Adipose tissue (tissue), 3 donors: ENCODE measurements around the gene MFSD11. TPM values are rescaled to one million over a fixed set of nuclear protein-coding genes. Genes with fewer than 3 reads are reported as not detected.
"Not testable (repeated sequence)": the region's sequence is repeated elsewhere in the genome, so short reads cannot be mapped to it uniquely, and the experiment has no call there.

Source experiments
- H3K27ac ChIP-seq: one replicate; pipeline ENCODE4 v1.5.1; 2013; ENCODE audit warnings: low read depth, low read length
- WGBS, 3 donors: extraction: QIAGEN DNeasy Blood & Tissue Kit; methylation state at CpG; one replicate each; pipeline ENCODE4 v1.1.7; 2013; 5-methylcytosine and 5-hydroxymethylcytosine counted together
- polyA plus RNA-seq, 3 donors: library from polyadenylated mRNA; stranded (reverse); fragments of 200-250 nt; gene quantifications; one replicate each; pipeline ENCODE4 v1.2.3, GENCODE V29; 2013
- donor health status: healthy with polysubstance abuse.
- donor health status: Bipolar disorder and iron deficiency.
- donor health status: healthy.

The MFSD11 gene
- 10 to 100 TPM in 2 of 3 donors, 1 to 10 TPM in 1; 8.5 to 15.4 (median 15.0) TPM for polyA plus RNA-seq

GRCh38 chr17:76737676-76738467, at the start of gene MFSD11:
MFSD11 (plus strand) TSS chr17:76738119; CDS start chr17:76738353, 234 bp downstream.
- WGBS, 3 donors: 0% methylated on average over 55 to 57 of the region's 57 CpGs
- H3K27ac ChIP-seq: peak within 1 kb of the TSS; percentile 96

GRCh38 chr17:76688165-76688622, 49.7 kb upstream of the MFSD11 start:
- WGBS, 3 donors: 56 to 69% (median 61%) methylated on average over 10 to 11 of the region's 11 CpGs
- peak overlapping the region; percentile 44 for H3K27ac ChIP-seq

DNA sequence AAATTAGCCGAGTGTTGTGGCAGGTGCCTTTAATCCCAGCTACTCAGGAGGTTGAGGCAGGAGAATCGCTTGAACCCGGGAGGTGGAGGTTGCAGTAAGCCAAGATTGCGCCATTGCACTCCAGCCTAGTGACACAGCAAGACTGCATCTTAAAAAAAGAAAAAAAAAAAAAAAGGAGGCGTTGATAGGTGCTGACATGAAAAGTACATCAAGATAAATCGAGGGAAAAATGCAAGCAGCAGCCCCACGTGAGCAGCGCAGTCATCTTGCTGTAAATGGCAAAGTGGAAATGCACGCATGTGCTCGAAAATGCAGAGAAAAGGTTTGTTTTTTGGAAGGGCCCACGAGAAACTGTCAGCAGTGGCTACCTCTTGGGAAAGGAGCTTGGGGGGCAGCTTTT, 48.1 kb upstream of the MFSD11 start:
- WGBS, 3 donors: 84 to 96% (median 85%) methylated on average over 11 of the region's 11 CpGs
- H3K27ac ChIP-seq: no peak overlapping the region

GRCh38 chr17:76690596-76691280, 47.2 kb upstream of the MFSD11 start:
- 89 to 91% (median 91%) methylated on average over 13 of the region's 13 CpGs for WGBS, 3 donors
- H3K27ac ChIP-seq: peak overlapping the region; percentile 16

GRCh38 chr17:76691379-76692191, 46.3 kb upstream of the MFSD11 start:
- WGBS, 3 donors: 90 to 93% (median 92%) methylated on average over 14 of the region's 14 CpGs
- H3K27ac ChIP-seq: no peak overlapping the region

GRCh38 chr17:76695059-76695831, 42.7 kb upstream of the MFSD11 start:
- 70 to 81% (median 71%) methylated on average over 16 of the region's 16 CpGs for WGBS, 3 donors
- no peak overlapping the region for H3K27ac ChIP-seq

DNA sequence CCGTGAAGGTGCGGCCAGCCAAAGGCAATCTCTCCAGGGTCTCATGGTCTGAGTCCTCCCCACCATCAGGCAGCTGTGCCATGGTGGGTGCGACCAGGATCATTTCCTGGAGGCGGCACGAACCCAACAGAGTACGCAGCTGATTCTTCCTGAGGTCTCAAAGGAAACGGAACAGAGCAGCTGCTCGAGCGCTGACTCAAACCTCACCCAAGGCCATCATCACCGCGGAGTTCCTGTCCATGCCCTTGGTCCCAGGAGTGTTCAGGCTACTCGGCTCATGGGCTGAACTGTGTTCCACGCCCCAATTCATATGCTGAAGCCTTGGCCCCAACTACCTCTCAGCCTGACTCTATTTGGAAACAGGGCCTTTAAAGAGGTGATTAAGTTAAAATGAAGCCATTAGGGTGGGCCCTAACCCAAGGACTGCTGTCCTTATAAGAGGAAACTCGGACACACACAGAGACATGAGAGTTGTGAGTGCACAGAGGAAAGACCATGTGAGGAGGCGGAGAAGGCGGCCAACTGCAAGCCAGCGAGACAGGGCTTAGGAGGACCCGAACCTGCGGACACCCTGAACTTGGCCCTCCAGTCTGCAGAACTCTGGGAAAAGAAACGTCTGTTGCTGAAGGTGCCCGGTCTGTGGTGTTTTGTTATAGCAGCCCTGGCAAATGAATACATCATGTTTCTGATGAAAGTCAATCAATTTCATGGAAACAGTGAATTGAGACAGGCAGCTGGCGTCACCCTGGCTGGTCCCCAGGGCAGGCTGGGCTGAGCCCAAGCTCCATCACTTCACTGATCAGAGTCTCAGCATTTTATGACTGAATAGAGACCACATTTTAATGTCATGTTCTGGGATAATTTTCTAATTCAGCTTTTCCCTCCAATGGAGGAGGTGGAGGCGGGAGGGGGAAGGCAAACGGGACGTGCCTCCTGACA, 40.9 kb upstream of the MFSD11 start:
- no peak overlapping the region for H3K27ac ChIP-seq
- 63 to 78% (median 71%) methylated on average over 25 of the region's 25 CpGs for WGBS, 3 donors

DNA sequence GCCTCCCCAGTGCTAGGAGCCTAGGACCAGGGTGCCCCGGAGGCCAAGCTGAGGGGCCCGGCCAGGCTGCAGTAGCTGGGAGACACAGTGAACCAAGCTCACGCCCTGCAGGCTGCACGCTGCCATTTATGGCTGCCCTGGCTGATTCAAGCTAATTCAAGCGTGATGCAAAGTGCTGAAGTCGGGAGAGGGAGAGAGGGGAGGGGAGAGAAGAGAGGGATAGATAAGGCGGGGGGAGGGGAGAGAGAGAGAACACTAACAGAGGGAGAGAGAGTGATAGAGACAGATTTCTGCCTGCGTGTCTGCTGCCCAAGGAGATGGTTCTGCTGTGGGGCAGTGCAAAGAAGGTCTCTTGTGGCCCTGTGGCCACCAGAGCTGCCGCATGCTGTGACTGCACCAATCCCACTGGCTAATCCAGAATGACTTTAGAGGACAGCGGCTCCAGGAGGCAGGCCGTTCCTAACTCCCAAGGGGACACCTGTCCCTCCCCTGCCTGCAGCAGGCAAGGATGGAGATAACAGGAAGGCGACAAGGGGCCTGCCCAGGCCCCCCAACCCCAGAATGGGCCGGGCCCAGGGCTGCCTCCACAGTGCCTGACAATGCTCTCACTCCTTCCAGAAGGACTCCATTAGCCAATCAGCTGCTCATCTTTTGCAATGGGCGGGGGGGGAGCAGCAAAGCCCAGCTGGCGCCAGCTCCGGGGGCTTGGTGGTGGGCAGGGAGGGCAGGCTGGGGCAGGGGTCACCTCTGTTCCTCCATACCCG, 40.0 kb upstream of the MFSD11 start:
- 62 to 69% (median 68%) methylated on average over 17 of the region's 17 CpGs for WGBS, 3 donors
- no peak overlapping the region for H3K27ac ChIP-seq

DNA sequence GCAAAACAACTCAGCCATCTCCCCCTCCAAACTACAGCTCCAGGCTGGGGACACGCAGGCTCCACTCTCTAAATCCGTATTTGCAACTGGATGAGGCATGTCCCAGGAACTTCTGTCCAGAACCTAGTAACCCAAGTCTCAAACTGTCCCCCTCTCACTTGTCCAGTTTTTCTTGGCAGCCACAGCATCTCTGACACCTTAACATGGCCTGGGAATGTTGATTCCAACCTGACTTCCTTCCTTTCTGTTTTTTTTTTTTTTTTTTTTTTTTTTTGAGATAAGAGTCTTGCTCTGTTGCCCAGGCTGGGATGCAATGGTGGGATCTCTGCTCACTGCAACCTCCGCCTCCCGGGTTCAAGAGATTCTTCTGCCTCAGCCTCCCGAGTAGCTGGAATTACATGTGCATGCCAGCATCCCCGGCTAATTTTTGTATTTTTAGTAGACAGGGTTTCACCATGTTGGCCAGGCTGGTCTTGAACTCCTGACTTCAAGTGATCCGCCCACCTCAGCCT, 39.4 kb upstream of the MFSD11 start:
- WGBS, 3 donors: 92 to 97% (median 94%) methylated on average over 7 of the region's 7 CpGs
- not testable (repeated sequence) for H3K27ac ChIP-seq

DNA sequence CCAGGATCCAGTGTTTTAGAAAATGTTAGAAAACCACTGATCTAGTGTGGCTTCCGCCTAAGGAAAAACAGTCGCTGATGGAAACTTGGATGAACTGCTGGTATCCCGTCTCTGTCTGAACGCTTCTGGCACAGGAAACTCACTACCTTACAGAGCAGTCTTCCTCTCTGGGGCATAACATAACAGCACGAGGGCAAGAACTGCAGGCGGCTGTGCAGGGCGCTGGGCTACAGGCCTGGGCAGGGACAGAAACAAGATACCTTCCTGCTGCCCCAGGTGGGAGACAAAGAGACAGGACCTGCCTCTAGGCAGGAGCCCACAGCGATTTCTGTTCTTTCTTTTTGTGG, 37.7 kb upstream of the MFSD11 start:
- WGBS, 3 donors: 44 to 53% (median 52%) methylated on average over 8 of the region's 8 CpGs
- H3K27ac ChIP-seq: peak overlapping the region; percentile 13

GRCh38 chr17:76700617-76701470, 37.1 kb upstream of the MFSD11 start:
- 44 to 67% (median 54%) methylated on average over 33 of the region's 33 CpGs for WGBS, 3 donors

DNA sequence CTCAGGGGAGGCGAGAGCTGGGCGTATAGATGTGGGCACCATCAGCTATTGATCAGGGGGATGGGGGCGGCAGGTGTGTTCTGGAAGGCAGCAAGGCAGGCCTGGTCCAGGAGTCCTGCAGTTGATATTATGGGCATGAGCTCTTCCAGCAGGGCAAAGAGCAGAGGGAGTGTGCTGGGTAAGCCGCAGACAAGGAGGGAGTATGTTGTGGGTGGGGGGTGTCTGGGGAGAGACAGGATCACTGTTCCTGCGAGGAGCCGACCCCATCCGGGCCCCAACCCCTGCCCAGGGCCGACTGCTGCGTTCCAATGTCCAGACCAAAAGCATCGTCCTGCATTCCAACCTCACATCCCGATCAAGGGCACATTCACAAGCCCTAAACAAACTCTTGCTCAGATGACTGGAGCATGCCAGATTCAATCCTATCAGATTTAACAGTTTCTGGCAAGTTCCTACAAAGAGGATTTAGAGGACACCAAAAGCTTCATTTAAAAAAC, 36.4 kb upstream of the MFSD11 start:
- H3K27ac ChIP-seq: no peak overlapping the region
- 69 to 77% (median 72%) methylated on average over 10 to 11 of the region's 11 CpGs for WGBS, 3 donors

More at GRCh38 chr17:76700617-76701470, 37.1 kb upstream of the MFSD11 start:
- peak overlapping the region; percentile 13 for H3K27ac ChIP-seq

GRCh38 chr17:76702076-76702475, 35.8 kb upstream of the MFSD11 start:
- no peak overlapping the region for H3K27ac ChIP-seq

DNA sequence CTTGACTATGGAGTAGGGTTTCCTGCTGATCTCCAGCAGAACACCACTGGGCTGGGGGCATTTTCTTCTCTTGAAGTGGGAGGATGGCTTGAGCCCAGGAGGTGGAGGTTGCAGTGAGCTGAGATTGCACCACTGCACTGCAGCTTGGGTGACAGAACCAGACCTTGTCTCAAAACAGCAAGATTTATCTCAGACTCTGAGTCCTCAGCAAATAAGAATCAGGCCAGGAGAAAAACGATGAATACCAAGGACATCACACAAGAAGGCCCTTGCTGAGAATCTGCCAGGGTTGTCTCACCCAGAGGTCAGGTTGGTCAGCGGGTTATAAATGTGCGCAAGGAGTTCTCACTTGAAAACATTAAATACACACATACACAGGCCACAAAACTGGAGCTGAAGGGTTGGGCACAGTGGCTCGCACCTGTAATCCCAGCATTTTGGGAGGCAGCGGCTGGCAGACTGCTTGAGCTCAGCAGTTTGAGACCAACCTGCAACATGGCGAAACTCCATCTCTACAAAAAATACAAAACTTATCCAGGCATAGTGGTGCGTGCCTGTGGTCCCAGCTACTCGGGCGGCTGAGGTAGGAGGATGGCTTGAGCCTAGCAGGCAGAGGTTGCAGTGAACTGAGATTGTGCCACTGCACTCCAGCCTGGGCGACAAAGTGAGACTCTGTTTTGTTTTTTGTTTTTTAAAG, 34.8 kb upstream of the MFSD11 start:
- WGBS, 3 donors: 88 to 94% (median 90%) methylated on average over 10 of the region's 10 CpGs

More at GRCh38 chr17:76702076-76702475, 35.8 kb upstream of the MFSD11 start:
- 57 to 90% (median 62%) methylated on average over 2 of the region's 2 CpGs for WGBS, 3 donors

GRCh38 chr17:76704805-76705204, 33.1 kb upstream of the MFSD11 start:
- 41 to 68% (median 49%) methylated on average over 4 of the region's 4 CpGs for WGBS, 3 donors
- no peak overlapping the region for H3K27ac ChIP-seq

More for the DNA sequence above, 34.8 kb upstream of the MFSD11 start:
- H3K27ac ChIP-seq: no peak overlapping the region
